ENCODE measurements around the gene DNAJB9.

DNAJB9 gene

GRCh38 chr7:108592646-108593201 is 23.1 kb downstream of the DNAJB9 start:
- no peak overlapping the region for H3K9ac ChIP-seq (ENCODE audit: low read depth, low read length)
- H3K9me3 ChIP-seq (ENCODE audit: control insufficient read depth, insufficient read depth, low read length) = no peaks in the 10 kb centered on the region
- no peak overlapping the region for H3K4me3 ChIP-seq (ENCODE audit: low read depth, low read length)
- H3K27me3 ChIP-seq (ENCODE audit: control insufficient read depth, insufficient read depth, low read length) = no peaks in the 10 kb centered on the region
- no peaks in the 10 kb centered on the region for H3K36me3 ChIP-seq (ENCODE audit: control insufficient read depth, insufficient read depth, low read length)
- H3K4me1 ChIP-seq (ENCODE audit: control insufficient read depth, insufficient read depth, low read length) = peaks cover 9% of the 10 kb centered on the region

GRCh38 chr7:108596560-108596959 is 26.9 kb downstream of the DNAJB9 start:
- Histone ChIP-seq H3K9ac (ENCODE audit: low read depth, low read length) (no peak overlapping the region), H3K27me3 (ENCODE audit: control insufficient read depth, insufficient read depth, low read length) (no peaks in the 10 kb centered on the region), H3K4me1 (ENCODE audit: control insufficient read depth, insufficient read depth, low read length) (peaks cover 13% of the 10 kb centered on the region), H3K9me3 (ENCODE audit: control insufficient read depth, insufficient read depth, low read length) (no peaks in the 10 kb centered on the region), H3K36me3 (ENCODE audit: control insufficient read depth, insufficient read depth, low read length) (no peaks in the 10 kb centered on the region), H3K4me3 (ENCODE audit: low read depth, low read length) (no peak overlapping the region)

GRCh38 chr7:108598153-108598552 is 28.5 kb downstream of the DNAJB9 start:
- Histone ChIP-seq H3K36me3 (ENCODE audit: control insufficient read depth, insufficient read depth, low read length) (no peaks in the 10 kb centered on the region), H3K4me1 (ENCODE audit: control insufficient read depth, insufficient read depth, low read length) (peaks cover 9% of the 10 kb centered on the region), H3K27me3 (ENCODE audit: control insufficient read depth, insufficient read depth, low read length) (no peaks in the 10 kb centered on the region), H3K9ac (ENCODE audit: low read depth, low read length) (no peak overlapping the region), H3K9me3 (ENCODE audit: control insufficient read depth, insufficient read depth, low read length) (no peaks in the 10 kb centered on the region), H3K4me3 (ENCODE audit: low read depth, low read length) (no peak overlapping the region)

- no peaks in the 10 kb centered on the region for H3K9me3 ChIP-seq (ENCODE audit: control insufficient read depth, insufficient read depth, low read length)
- no peaks in the 10 kb centered on the region for H3K27me3 ChIP-seq (ENCODE audit: control insufficient read depth, insufficient read depth, low read length)
- H3K4me1 ChIP-seq (ENCODE audit: control insufficient read depth, insufficient read depth, low read length) = peaks cover 5% of the 10 kb centered on the region
- no peak overlapping the region for H3K4me3 ChIP-seq (ENCODE audit: low read depth, low read length)
- H3K36me3 ChIP-seq (ENCODE audit: control insufficient read depth, insufficient read depth, low read length) = no peaks in the 10 kb centered on the region
- no peak overlapping the region for H3K9ac ChIP-seq (ENCODE audit: low read depth, low read length)
Observed at GRCh38 chr7:108598914-108599580, 29.4 kb downstream of the DNAJB9 start.

- H3K27me3 ChIP-seq (ENCODE audit: control insufficient read depth, insufficient read depth, low read length) = no peaks in the 10 kb centered on the region
- no peak overlapping the region for H3K9ac ChIP-seq (ENCODE audit: low read depth, low read length)
Observed at GRCh38 chr7:108600399-108600798, 30.7 kb downstream of the DNAJB9 start.

GRCh38 chr7:108603656-108604306 is 34.1 kb downstream of the DNAJB9 start:
- Histone ChIP-seq H3K9ac (ENCODE audit: low read depth, low read length) (no peak overlapping the region), H3K4me3 (ENCODE audit: low read depth, low read length) (no peak overlapping the region), H3K27me3 (ENCODE audit: control insufficient read depth, insufficient read depth, low read length) (no peaks in the 10 kb centered on the region), H3K9me3 (ENCODE audit: control insufficient read depth, insufficient read depth, low read length) (no peaks in the 10 kb centered on the region), H3K36me3 (ENCODE audit: control insufficient read depth, insufficient read depth, low read length) (no peaks in the 10 kb centered on the region), H3K4me1 (ENCODE audit: control insufficient read depth, insufficient read depth, low read length) (peaks cover 2% of the 10 kb centered on the region)

More at GRCh38 chr7:108600399-108600798, 30.7 kb downstream of the DNAJB9 start:
- Histone ChIP-seq H3K4me3 (ENCODE audit: low read depth, low read length) (no peak overlapping the region), H3K4me1 (ENCODE audit: control insufficient read depth, insufficient read depth, low read length) (peaks cover 5% of the 10 kb centered on the region), H3K36me3 (ENCODE audit: control insufficient read depth, insufficient read depth, low read length) (no peaks in the 10 kb centered on the region), H3K9me3 (ENCODE audit: control insufficient read depth, insufficient read depth, low read length) (no peaks in the 10 kb centered on the region)

GRCh38 chr7:108604307-108605077 is 34.8 kb downstream of the DNAJB9 start:
- no peaks in the 10 kb centered on the region for H3K4me1 ChIP-seq (ENCODE audit: control insufficient read depth, insufficient read depth, low read length)
- no peaks in the 10 kb centered on the region for H3K9me3 ChIP-seq (ENCODE audit: control insufficient read depth, insufficient read depth, low read length)
- H3K36me3 ChIP-seq (ENCODE audit: control insufficient read depth, insufficient read depth, low read length) = no peaks in the 10 kb centered on the region
- no peaks in the 10 kb centered on the region for H3K27me3 ChIP-seq (ENCODE audit: control insufficient read depth, insufficient read depth, low read length)
- H3K9ac ChIP-seq (ENCODE audit: low read depth, low read length) = no peak overlapping the region
- no peak overlapping the region for H3K4me3 ChIP-seq (ENCODE audit: low read depth, low read length)

- Histone ChIP-seq H3K36me3 (ENCODE audit: control insufficient read depth, insufficient read depth, low read length) (no peaks in the 10 kb centered on the region), H3K27me3 (ENCODE audit: control insufficient read depth, insufficient read depth, low read length) (no peaks in the 10 kb centered on the region), H3K4me1 (ENCODE audit: control insufficient read depth, insufficient read depth, low read length) (no peaks in the 10 kb centered on the region), H3K4me3 (ENCODE audit: low read depth, low read length) (no peak overlapping the region), H3K9ac (ENCODE audit: low read depth, low read length) (no peak overlapping the region), H3K9me3 (ENCODE audit: control insufficient read depth, insufficient read depth, low read length) (no peaks in the 10 kb centered on the region)
Observed at GRCh38 chr7:108605559-108606201, 36.0 kb downstream of the DNAJB9 start.

GRCh38 chr7:108609643-108610042 is 40.0 kb downstream of the DNAJB9 start:
- H3K4me3 ChIP-seq (ENCODE audit: low read depth, low read length) = no peak overlapping the region
- no peak overlapping the region for H3K9ac ChIP-seq (ENCODE audit: low read depth, low read length)
- H3K36me3 ChIP-seq (ENCODE audit: control insufficient read depth, insufficient read depth, low read length) = no peaks in the 10 kb centered on the region
- no peaks in the 10 kb centered on the region for H3K9me3 ChIP-seq (ENCODE audit: control insufficient read depth, insufficient read depth, low read length)
- H3K4me1 ChIP-seq (ENCODE audit: control insufficient read depth, insufficient read depth, low read length) = peaks cover under 1% of the 10 kb centered on the region
- H3K27me3 ChIP-seq (ENCODE audit: control insufficient read depth, insufficient read depth, low read length) = no peaks in the 10 kb centered on the region

GRCh38 chr7:108611268-108611667 is 41.6 kb downstream of the DNAJB9 start:
- Histone ChIP-seq H3K9me3 (ENCODE audit: control insufficient read depth, insufficient read depth, low read length) (no peaks in the 10 kb centered on the region), H3K4me3 (ENCODE audit: low read depth, low read length) (no peak overlapping the region), H3K36me3 (ENCODE audit: control insufficient read depth, insufficient read depth, low read length) (no peaks in the 10 kb centered on the region), H3K9ac (ENCODE audit: low read depth, low read length) (no peak overlapping the region), H3K4me1 (ENCODE audit: control insufficient read depth, insufficient read depth, low read length) (peaks cover 3% of the 10 kb centered on the region), H3K27me3 (ENCODE audit: control insufficient read depth, insufficient read depth, low read length) (no peaks in the 10 kb centered on the region)

GRCh38 chr7:108613147-108613948 is 43.7 kb downstream of the DNAJB9 start:
- H3K9me3 ChIP-seq (ENCODE audit: control insufficient read depth, insufficient read depth, low read length) = no peaks in the 10 kb centered on the region
- no peaks in the 10 kb centered on the region for H3K27me3 ChIP-seq (ENCODE audit: control insufficient read depth, insufficient read depth, low read length)
- H3K9ac ChIP-seq (ENCODE audit: low read depth, low read length) = no peak overlapping the region
- H3K36me3 ChIP-seq (ENCODE audit: control insufficient read depth, insufficient read depth, low read length) = no peaks in the 10 kb centered on the region
- H3K4me3 ChIP-seq (ENCODE audit: low read depth, low read length) = no peak overlapping the region
- H3K4me1 ChIP-seq (ENCODE audit: control insufficient read depth, insufficient read depth, low read length) = peaks cover 7% of the 10 kb centered on the region

Measured in iPS-15b (cell line).